Osteoblast (primary cell): ENCODE results near the gene ADAMTSL2. TPM values are rescaled to one million over a fixed set of nuclear protein-coding genes. Genes with fewer than 3 reads are reported as not detected.

Source experiments
- DNase-seq: peaks from one replicate; pipeline ENCODE4 v3.0.0; 2011; ENCODE audit warnings: low spot score, mixed read lengths; ENCODE audit not compliant: insufficient read length; ENCODE audit errors: missing footprints
- H2AFZ ChIP-seq: 2 replicates; pipeline ENCODE4 v1.6.0; 2011; ENCODE audit warnings: mild to moderate bottlenecking, low read length
- H3K27ac ChIP-seq: 2 replicates; pipeline ENCODE4 v1.5.1; 2011; ENCODE audit warnings: mild to moderate bottlenecking, low read depth, low read length, moderate library complexity
- H3K27me3 ChIP-seq: 2 replicates; pipeline ENCODE4 v1.6.0; 2012; ENCODE audit warnings: mild to moderate bottlenecking, control low read depth, inconsistent platforms, low read length, moderate library complexity; ENCODE audit not compliant: insufficient read depth
- H3K36me3 ChIP-seq: 2 replicates; pipeline ENCODE4 v1.5.1; 2011; ENCODE audit warnings: mild to moderate bottlenecking, low read length, control low read depth, moderate library complexity; ENCODE audit not compliant: insufficient read depth
- H3K4me1 ChIP-seq: 2 replicates; pipeline ENCODE4 v1.5.1; 2011; ENCODE audit warnings: mild to moderate bottlenecking, low read length, control low read depth, moderate library complexity; ENCODE audit not compliant: insufficient read depth
- H3K4me2 ChIP-seq: 2 replicates; pipeline ENCODE4 v1.6.0; 2011; ENCODE audit warnings: mild to moderate bottlenecking, low read length; ENCODE audit not compliant: insufficient read depth
- H3K4me3 ChIP-seq: fragments of 200-600 bp; sonication (generic); 3 replicates; pipeline ENCODE4 v1.5.1; 2012; ENCODE audit warnings: mild to moderate bottlenecking, low read length, inconsistent platforms; ENCODE audit not compliant: insufficient read depth
- H3K79me2 ChIP-seq: 2 replicates; pipeline ENCODE4 v1.6.0; 2012; ENCODE audit warnings: mild to moderate bottlenecking, low read length, control low read depth, inconsistent platforms; ENCODE audit not compliant: insufficient read depth
- H3K9me3 ChIP-seq: 2 replicates; pipeline ENCODE4 v1.5.1; 2011; ENCODE audit warnings: low read depth, low read length, control low read depth
- H4K20me1 ChIP-seq: 2 replicates; pipeline ENCODE4 v1.6.0; 2012; ENCODE audit warnings: mild to moderate bottlenecking, low read length, control low read depth; ENCODE audit not compliant: insufficient read depth
- CTCF ChIP-seq: IDR thresholded peaks from 2 replicates; pipeline ENCODE4 v1.5.1; 2011; ENCODE audit warnings: mild to moderate bottlenecking, low read depth, low read length, moderate library complexity; ENCODE audit errors: extremely low read depth
- total RNA-seq: library from RNA; depleted of rRNA; stranded (reverse); fragments of >200 nt; gene quantifications from 2 replicates; pipeline ENCODE4 v1.2.3, GENCODE V29; 2012

Gene ADAMTSL2
- total RNA-seq, 1 donor: under 0.01 TPM

- Histone ChIP-seq H3K9me3 (no peaks in the 10 kb centered on the region), H3K36me3 (no peaks in the 10 kb centered on the region), H4K20me1 (no peaks in the 10 kb centered on the region), H3K4me2 (no peak overlapping the region), H3K79me2 (no peaks in the 10 kb centered on the region), H2AFZ (no peak overlapping the region), H3K27me3 (peaks cover 15% of the 10 kb centered on the region), H3K4me3 (no peak overlapping the region), H3K27ac (no peak overlapping the region), H3K4me1 (no peaks in the 10 kb centered on the region)
- peak; percentile 46 for DNase-seq
- no peak for TF ChIP-seq CTCF
Measured at GRCh38 chr9:133517711-133518110, 16.8 kb upstream of the ADAMTSL2 start.

- H3K79me2 ChIP-seq: no peaks in the 10 kb centered on the region
- H3K4me1 ChIP-seq: no peaks in the 10 kb centered on the region
- H2AFZ ChIP-seq: no peak overlapping the region
- H3K27ac ChIP-seq: no peak overlapping the region
- no peaks in the 10 kb centered on the region for H4K20me1 ChIP-seq
- no peak for TF ChIP-seq CTCF
- no peak overlapping the region for H3K4me2 ChIP-seq
- no peak overlapping the region for H3K4me3 ChIP-seq
- no peaks in the 10 kb centered on the region for H3K9me3 ChIP-seq
- H3K27me3 ChIP-seq: peaks cover 18% of the 10 kb centered on the region
- peak; percentile 35 for DNase-seq
- H3K36me3 ChIP-seq: no peaks in the 10 kb centered on the region
Measured at GRCh38 chr9:133518200-133518599, 16.3 kb upstream of the ADAMTSL2 start.

- Histone ChIP-seq H4K20me1 (no peaks in the 10 kb centered on the region), H3K4me2 (no peak overlapping the region), H3K36me3 (no peaks in the 10 kb centered on the region), H3K4me1 (no peaks in the 10 kb centered on the region), H3K9me3 (no peaks in the 10 kb centered on the region), H3K4me3 (no peak overlapping the region), H3K27me3 (peaks cover 20% of the 10 kb centered on the region), H3K79me2 (no peaks in the 10 kb centered on the region), H3K27ac (no peak overlapping the region), H2AFZ (no peak overlapping the region)
- TF ChIP-seq CTCF: no peak
- peak; percentile 25 for DNase-seq
Measured at GRCh38 chr9:133518706-133519449, 15.6 kb upstream of the ADAMTSL2 start.

- Histone ChIP-seq H4K20me1 (no peaks in the 10 kb centered on the region), H3K79me2 (no peaks in the 10 kb centered on the region), H3K4me2 (no peak overlapping the region), H3K9me3 (no peaks in the 10 kb centered on the region), H3K36me3 (no peaks in the 10 kb centered on the region), H3K4me1 (no peaks in the 10 kb centered on the region), H3K27ac (no peak overlapping the region), H2AFZ (no peak overlapping the region), H3K27me3 (peaks cover 15% of the 10 kb centered on the region), H3K4me3 (no peak overlapping the region)
- DNase-seq: peak; percentile 87
- TF ChIP-seq CTCF: no peak
Measured at GRCh38 chr9:133519693-133520092, 14.8 kb upstream of the ADAMTSL2 start.
